PFSK-1 (cell line): ENCODE data around the gene TMEM139.

Experiments
- FOXP2 ChIP-seq: optimal IDR thresholded peaks from 2 replicates; pipeline ENCODE3; 2011; ENCODE audit warnings: borderline replicate concordance, control low read depth, inconsistent platforms; ENCODE audit not compliant: insufficient read depth; ENCODE audit errors: extremely low read length, extremely low read depth
- POLR2AphosphoS5 ChIP-seq: IDR thresholded peaks from 2 replicates; pipeline ENCODE4 v1.6.1; 2012; ENCODE audit warnings: low read depth, mild to moderate bottlenecking, control low read depth, low read length, moderate library complexity
- REST ChIP-seq, 2 experiments: IDR thresholded peaks; 2 replicates each; pipeline versions ENCODE4 v1.6.1 to v1.8.0; 2011 to 2012; ENCODE audit warnings: low read depth in 2 of 2, low read length in 2 of 2, control low read depth in 1 of 2, inconsistent platforms in 1 of 2, mild to moderate bottlenecking in 1 of 2, moderate library complexity in 1 of 2; ENCODE audit not compliant: insufficient read depth in 1 of 2
- SIN3A ChIP-seq: IDR thresholded peaks from 2 replicates; pipeline ENCODE4 v1.6.1; 2012; ENCODE audit warnings: mild to moderate bottlenecking, low read length, moderate library complexity, borderline replicate concordance; ENCODE audit not compliant: insufficient read depth
- TAF1 ChIP-seq: IDR thresholded peaks from 2 replicates; pipeline ENCODE4 v1.6.1; 2012; ENCODE audit warnings: low read length, control low read depth, borderline replicate concordance; ENCODE audit not compliant: insufficient read depth

- no peak for TF ChIP-seq TAF1
- no peak for TF ChIP-seq SIN3A
- no peak for TF ChIP-seq POLR2AphosphoS5
- no peak for TF ChIP-seq FOXP2
- TF ChIP-seq REST (IDR thresholded peaks at IDR 0.05; ENCODE audit: insufficient read depth in 1 of 2, low read depth in 2 of 2, low read length in 2 of 2): no peak
Measured at GRCh38 chr7:143280160-143280559, 4.6 kb upstream of the TMEM139 start.
